Measurements from ENCODE around the gene ZNF226.
"Not testable (repeated sequence)": the region's sequence is repeated elsewhere in the genome, so short reads cannot be mapped to it uniquely, and the experiment has no call there.

Gene ZNF226

DNA sequence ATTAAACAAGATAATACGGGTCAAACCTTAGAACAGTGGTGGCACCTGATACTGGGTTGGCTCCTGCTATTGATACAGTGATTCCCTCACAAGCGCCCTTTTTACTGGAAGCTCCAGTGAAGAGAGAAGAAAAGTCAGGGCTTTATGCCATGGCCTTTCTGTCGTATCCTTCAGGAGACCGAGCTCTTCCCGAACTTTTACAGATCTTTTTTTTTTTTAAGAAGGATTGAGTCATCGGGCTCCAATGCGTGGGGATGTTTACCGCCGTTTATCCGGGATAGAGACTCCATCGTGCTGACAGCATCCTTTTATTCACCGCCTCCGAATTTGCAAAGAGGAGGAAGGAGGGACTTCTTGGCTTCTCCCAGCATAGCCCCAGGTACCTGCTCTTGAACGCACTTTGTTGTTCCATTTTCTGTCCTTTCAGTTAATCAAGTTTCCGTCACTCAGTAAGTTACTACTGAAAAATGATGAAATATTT lies 48.0 kb downstream of the ZNF226 start:
- no peak for DNase-seq

DNA sequence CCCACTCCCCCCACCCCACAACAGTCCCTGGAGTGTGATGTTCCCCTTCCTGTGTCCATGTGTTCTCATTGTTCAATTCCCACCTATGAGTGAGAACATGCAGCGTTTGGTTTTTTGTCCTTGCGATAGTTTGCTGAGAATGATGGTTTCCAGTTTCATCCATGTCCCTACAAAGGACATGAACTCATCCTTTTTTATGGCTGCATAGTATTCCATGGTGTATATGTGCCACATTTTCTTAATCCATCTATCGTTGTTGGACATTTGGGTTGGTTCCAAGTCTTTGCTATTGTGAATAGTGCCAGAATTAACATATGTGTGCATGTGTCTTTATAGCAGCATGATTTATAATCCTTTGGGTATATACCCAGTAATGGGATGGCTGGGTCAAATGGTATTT lies 55.0 kb downstream of the ZNF226 start:
- DNase-seq = not testable (repeated sequence)

DNA sequence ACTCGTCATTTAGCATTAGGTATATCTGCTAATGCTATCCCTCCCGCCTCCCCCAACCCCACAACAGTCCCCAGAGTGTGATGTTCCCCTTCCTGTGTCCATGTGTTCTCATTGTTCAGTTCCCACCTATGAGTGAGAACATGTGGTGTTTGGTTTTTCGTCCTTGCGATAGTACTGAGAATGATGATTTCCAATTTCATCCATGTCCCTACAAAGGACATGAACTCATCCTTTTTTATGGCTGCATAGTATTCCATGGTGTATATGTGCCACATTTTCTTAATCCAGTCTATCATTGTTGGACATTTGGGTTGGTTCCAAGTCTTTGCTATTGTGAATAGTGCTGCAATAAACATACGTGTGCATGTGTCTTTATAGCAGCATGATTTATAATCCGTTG lies 55.9 kb downstream of the ZNF226 start:
- DNase-seq = not testable (repeated sequence)

DNA sequence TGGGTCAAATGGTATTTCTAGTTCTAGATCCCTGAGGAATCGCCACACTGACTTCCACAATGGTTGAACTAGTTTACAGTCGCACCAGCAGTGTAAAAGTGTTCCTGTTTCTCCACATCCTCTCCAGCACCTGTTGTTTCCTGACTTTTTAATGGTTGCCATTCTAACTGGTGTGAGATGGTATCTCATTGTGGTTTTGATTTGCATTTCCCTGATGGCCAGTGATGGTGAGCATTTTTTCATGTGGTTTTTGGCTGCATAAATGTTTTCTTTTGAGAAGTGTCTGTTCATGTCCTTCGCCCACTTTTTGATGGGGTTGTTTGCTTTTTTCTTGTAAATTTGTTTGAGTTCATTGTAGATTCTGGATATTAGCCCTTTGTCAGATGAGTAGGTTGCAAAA lies 56.4 kb downstream of the ZNF226 start:
- DNase-seq = not testable (repeated sequence)
